ENCODE results near the gene ZNF567. TPM values are rescaled to one million over a fixed set of nuclear protein-coding genes. Genes with fewer than 3 reads are reported as not detected.
"Not testable (repeated sequence)": the region's sequence is repeated elsewhere in the genome, so short reads cannot be mapped to it uniquely, and the experiment has no call there.

Gene ZNF567
- total and polyA plus RNA-seq, 2 of the 8 experiments (the other 6 are each of a cell fraction or from before 2014, with no cell fraction given) = 6.5 to 10.5 TPM

- H3K4me3 ChIP-seq (ENCODE audit: extremely low read depth in 1 of 4, insufficient read depth in 2 of 4, low read depth in 3 of 4, low read length in 4 of 4); H3K56ac ChIP-seq (replicated peaks; ENCODE audit: insufficient read length, low read depth, low read length); H3K4me2 ChIP-seq (ENCODE audit: insufficient read depth in 1 of 2, low read depth in 2 of 2, low read length in 2 of 2); H3K14ac ChIP-seq (ENCODE audit: insufficient read length); H3K79me2 ChIP-seq (ENCODE audit: control insufficient read depth in 1 of 2, insufficient read depth in 2 of 2, low read length in 2 of 2); H3K4ac ChIP-seq (replicated peaks; ENCODE audit: insufficient read length, low read depth, low read length); H3K4me1 ChIP-seq (replicated peaks in 1 of 4; ENCODE audit: control insufficient read depth in 3 of 4, insufficient read depth in 4 of 4, low read length in 3 of 4); H2BK20ac ChIP-seq (ENCODE audit: low read length); H2BK12ac ChIP-seq (ENCODE audit: low read depth, low read length); H3K18ac ChIP-seq (ENCODE audit: extremely low read depth, low read length); H3K36me3 ChIP-seq (ENCODE audit: control insufficient read depth in 2 of 4, insufficient read depth in 4 of 4, low read length in 3 of 4); H2BK120ac ChIP-seq (replicated peaks; ENCODE audit: low read depth, low read length); H4K20me1 ChIP-seq (replicated peaks in 1 of 2; ENCODE audit: control insufficient read depth in 1 of 2, insufficient read depth in 2 of 2, low read length in 2 of 2); H3K23me2 ChIP-seq (ENCODE audit: low read depth, low read length); H3K27me3 ChIP-seq (replicated peaks in 1 of 4; ENCODE audit: control insufficient read depth in 3 of 4, extremely low read depth in 1 of 4, insufficient read depth in 3 of 4, low read length in 3 of 4); H3K9ac ChIP-seq (replicated peaks in 1 of 4; ENCODE audit: extremely low read depth in 1 of 4, low read depth in 3 of 4, low read length in 3 of 4); H4K91ac ChIP-seq (replicated peaks; ENCODE audit: insufficient read length, low read length); H2BK5ac ChIP-seq (ENCODE audit: low read depth, low read length); FAIRE-seq; H3K27ac ChIP-seq (ENCODE audit: low read depth, low read length); CTCF ChIA-PET (ENCODE audit: partially characterized antibody); H4K5ac ChIP-seq (ENCODE audit: insufficient read length, low read depth, low read length); DNase-seq (ENCODE audit: low read depth in 1 of 2, low spot score in 2 of 2); H4K8ac ChIP-seq (ENCODE audit: extremely low read depth, insufficient read depth, low read length); H2BK15ac ChIP-seq (ENCODE audit: low read length); H2AK5ac ChIP-seq (ENCODE audit: low read depth, low read length); H3K23ac ChIP-seq (ENCODE audit: insufficient read length); H3K79me1 ChIP-seq (ENCODE audit: low read depth, low read length); H2AFZ ChIP-seq (ENCODE audit: low read length): not testable (repeated sequence)
- WGBS, 2 experiments (ENCODE audit: extremely low coverage in 1 of 2, insufficient coverage in 1 of 2, insufficient read length in 1 of 2, insufficient replicate concordance in 2 of 2, low coverage in 1 of 2, low lambda C conversion rate in 2 of 2, missing lambda C conversion rate in 1 of 2) = 77% methylated on average over 9 of the region's 9 CpGs; no CpG with 5 or more reads in 1 of the 2 experiments
- peaks cover 14 to 32% of the 10 kb centered on the region in 2 experiments; a peak in 3 of 4 replicates for H3K9me3 ChIP-seq (ENCODE audit: insufficient read depth in 2 of 2, low read depth in 1 of 2, low read length in 1 of 2)
- POLR2A ChIA-PET (ENCODE audit: partially characterized antibody) = interaction anchor here (0.6 kb wide), 1 partner anchor 35 kb away, joined by 3 read pairs; no protein-coding TSS in a partner anchor
Measured at GRCh38 chr19:36736166-36736565, 48.8 kb downstream of the ZNF567 start.

Measured in H1 (cell line).